Measurements from ENCODE around the gene DENND4A.

DNA sequence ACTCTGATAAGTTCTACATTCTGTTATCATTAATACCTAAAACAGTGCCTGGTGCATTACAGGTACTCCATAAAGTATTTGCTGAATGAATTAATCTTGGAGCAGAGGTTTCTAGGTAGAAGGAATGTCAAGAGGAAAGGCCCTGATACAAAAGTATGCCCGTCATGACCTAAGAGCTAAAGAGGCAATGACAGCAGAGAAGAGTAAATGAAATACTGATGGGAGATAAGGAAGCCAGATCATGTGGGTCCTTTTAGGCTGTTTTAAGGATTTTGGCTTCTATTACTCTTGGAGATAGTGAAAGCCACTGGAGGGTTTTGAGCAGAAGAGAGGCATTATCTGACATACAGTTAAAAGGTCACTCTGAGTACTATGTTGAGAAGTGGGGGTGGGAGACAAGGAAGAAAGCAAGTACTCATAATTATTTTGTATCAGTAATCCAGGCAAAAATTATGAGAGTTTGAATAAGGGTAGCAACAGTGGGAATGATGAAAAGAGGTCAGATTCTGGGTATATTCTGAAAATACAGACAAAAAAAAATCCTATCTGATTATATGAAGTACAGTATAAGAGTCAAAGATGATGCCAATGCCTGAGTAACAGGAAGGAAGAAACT, 48.3 kb downstream of the DENND4A start:
- TF ChIP-seq, protein P1, sequence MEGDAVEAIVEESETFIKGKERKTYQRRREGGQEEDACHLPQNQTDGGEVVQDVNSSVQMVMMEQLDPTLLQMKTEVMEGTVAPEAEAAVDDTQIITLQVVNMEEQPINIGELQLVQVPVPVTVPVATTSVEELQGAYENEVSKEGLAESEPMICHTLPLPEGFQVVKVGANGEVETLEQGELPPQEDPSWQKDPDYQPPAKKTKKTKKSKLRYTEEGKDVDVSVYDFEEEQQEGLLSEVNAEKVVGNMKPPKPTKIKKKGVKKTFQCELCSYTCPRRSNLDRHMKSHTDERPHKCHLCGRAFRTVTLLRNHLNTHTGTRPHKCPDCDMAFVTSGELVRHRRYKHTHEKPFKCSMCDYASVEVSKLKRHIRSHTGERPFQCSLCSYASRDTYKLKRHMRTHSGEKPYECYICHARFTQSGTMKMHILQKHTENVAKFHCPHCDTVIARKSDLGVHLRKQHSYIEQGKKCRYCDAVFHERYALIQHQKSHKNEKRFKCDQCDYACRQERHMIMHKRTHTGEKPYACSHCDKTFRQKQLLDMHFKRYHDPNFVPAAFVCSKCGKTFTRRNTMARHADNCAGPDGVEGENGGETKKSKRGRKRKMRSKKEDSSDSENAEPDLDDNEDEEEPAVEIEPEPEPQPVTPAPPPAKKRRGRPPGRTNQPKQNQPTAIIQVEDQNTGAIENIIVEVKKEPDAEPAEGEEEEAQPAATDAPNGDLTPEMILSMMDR (IDR thresholded peaks at IDR 0.05; ENCODE audit: insufficient read depth, low read depth, low read length): no peak
- TF ChIP-seq EZH2 (IDR thresholded peaks at IDR 0.05; ENCODE audit: insufficient read depth, low read length): no peak
